Fibroblast of pulmonary artery (primary cell): ENCODE data around the gene DPEP1.
A peak's percentile ranks its signal among the peaks of the same experiment; 100 is the strongest.

Experiments
- DNase-seq: peaks from one replicate; pipeline ENCODE4 v3.0.0-alpha.2; 2010; ENCODE audit warnings: low read depth
- H3K4me3 ChIP-seq: replicated peaks from 2 replicates; pipeline ENCODE4 v1.5.1; 2011; ENCODE audit warnings: low read depth, mild to moderate bottlenecking, control low read depth, low read length, moderate library complexity
- TF ChIP-seq, protein P1 (sequence below): IDR thresholded peaks from 2 replicates; pipeline ENCODE4 v1.5.1; 2011; ENCODE audit warnings: mild to moderate bottlenecking, control low read depth, low read length, inconsistent platforms; ENCODE audit errors: missing control alignments

DPEP1 gene

DNA sequence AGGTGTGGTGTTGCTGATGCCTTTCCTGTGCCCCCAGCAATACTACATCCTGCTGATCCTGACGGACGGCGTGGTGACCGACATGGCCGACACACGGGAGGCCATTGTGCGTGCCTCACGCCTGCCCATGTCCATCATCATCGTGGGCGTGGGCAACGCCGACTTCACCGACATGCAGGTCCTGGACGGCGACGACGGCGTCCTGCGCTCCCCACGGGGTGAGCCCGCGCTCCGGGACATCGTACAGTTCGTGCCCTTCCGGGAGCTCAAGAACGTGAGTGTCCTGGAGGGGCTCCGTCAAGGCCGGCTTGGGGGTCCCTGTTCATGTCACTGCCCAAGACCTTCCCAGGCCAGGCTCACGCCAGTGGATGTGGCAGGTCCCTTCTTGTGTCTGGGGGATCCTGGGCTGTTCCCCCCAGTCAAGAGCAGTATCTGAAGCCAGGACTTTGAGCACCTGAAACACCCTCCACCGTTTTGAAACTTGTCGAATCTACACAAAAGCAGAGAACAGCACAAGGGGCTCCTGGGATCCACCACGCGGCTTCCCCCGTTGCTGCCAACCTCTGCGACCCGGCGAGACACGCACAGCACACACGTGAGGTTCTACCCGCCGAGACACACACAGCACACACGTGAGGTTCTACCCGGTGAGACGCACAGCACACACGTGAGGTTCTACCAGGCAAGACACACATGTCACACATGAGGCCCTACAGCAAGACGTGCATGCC is 17.9 kb upstream of the DPEP1 start:
- TF ChIP-seq, protein P1, sequence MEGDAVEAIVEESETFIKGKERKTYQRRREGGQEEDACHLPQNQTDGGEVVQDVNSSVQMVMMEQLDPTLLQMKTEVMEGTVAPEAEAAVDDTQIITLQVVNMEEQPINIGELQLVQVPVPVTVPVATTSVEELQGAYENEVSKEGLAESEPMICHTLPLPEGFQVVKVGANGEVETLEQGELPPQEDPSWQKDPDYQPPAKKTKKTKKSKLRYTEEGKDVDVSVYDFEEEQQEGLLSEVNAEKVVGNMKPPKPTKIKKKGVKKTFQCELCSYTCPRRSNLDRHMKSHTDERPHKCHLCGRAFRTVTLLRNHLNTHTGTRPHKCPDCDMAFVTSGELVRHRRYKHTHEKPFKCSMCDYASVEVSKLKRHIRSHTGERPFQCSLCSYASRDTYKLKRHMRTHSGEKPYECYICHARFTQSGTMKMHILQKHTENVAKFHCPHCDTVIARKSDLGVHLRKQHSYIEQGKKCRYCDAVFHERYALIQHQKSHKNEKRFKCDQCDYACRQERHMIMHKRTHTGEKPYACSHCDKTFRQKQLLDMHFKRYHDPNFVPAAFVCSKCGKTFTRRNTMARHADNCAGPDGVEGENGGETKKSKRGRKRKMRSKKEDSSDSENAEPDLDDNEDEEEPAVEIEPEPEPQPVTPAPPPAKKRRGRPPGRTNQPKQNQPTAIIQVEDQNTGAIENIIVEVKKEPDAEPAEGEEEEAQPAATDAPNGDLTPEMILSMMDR, result no peak
- no peak overlapping the region for H3K4me3 ChIP-seq

DNA sequence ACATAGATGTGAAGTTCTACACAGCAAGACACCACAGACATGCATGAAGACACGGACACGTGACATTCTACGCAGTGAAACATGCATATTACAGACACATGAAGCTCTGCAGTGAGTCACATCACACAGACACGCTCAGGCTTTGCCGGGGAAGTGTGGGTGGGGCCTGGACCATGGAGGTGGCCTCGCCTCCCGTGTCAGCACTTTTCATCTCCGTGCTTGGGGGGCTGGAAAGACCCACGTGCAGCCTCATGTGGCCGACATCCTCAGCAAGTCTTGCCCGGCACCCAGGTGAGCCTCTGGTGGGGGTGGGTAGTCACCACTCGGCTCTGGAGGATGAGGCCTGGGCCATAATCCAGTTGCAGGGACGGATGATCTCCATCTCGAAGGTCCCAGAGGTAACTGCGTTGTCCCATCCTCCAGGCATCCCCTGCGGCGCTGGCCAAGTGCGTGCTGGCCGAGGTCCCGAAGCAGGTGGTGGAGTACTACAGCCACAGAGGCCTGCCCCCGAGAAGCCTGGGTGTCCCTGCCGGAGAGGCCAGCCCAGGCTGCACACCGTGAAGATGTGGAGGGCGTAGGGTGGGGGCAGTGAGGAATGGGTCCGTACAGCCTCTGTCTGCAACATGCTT is 17.3 kb upstream of the DPEP1 start:
- DNase-seq, result no peak
- H3K4me3 ChIP-seq, result no peak overlapping the region
- TF ChIP-seq, protein P1, result no peak

More for the DNA sequence above, 17.9 kb upstream of the DPEP1 start:
- DNase-seq, result no peak

DNA sequence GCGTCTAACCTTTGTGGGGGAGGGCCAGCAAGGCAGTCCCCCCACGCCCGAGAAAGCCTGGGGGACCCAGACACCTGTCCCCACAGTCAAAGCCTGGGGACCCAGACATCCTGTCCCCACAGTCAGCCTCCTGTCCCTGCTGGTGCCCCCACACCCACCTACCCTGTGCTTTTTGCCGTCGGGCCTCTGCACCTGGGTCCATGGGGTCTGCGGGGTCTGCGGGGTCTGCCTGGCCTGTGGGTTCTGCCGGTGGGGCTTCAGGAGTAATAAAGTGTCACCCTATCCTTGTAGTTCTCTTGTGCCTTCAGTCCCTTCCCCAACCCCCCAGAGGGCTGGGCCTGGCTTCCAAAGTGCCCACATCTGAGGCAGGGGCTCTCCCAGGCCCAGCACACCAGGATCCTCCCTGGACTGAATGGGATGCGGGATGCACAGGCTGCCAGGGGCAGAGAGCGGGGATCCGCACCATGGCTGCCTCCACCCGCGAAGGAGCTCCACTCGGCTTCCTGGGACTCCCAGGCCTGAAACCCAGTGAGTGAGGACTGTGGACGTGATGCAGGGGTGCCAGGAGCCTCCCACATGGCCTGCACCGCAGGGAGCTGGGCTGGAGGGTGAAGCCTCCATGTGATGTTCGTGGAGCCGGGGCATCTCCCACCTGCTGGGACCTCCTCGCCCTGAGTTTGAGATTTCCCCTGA is 16.3 kb upstream of the DPEP1 start:
- H3K4me3 ChIP-seq, result no peak overlapping the region
- no peak for DNase-seq
- TF ChIP-seq, protein P1, result no peak

DNA sequence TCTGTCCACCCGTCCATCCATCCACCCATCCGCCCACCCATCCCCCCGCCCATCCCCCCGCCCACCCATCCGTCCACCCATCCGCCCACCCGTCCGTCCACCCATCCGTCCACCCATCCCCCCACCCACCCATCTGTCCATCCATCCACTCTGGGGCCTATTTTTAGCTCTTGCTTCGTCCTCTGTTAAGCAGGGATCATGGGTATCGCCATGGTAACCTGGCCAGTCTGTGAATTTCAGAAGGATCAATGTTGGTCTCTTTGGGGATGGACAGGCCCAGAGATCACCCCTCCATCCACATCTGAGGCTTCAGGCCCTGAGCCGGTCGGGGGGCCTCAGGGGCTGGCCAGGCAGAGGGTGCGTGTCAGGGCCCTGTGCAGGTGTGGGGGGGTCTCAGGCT is 15.2 kb upstream of the DPEP1 start:
- TF ChIP-seq, protein P1, result no peak
- DNase-seq, result peak; percentile 39
- H3K4me3 ChIP-seq, result no peak overlapping the region

GRCh38 chr16:89599451-89599858 is 14.0 kb upstream of the DPEP1 start:
- H3K4me3 ChIP-seq, result no peak overlapping the region
- DNase-seq, result no peak
- TF ChIP-seq, protein P1, result peak; percentile 28

DNA sequence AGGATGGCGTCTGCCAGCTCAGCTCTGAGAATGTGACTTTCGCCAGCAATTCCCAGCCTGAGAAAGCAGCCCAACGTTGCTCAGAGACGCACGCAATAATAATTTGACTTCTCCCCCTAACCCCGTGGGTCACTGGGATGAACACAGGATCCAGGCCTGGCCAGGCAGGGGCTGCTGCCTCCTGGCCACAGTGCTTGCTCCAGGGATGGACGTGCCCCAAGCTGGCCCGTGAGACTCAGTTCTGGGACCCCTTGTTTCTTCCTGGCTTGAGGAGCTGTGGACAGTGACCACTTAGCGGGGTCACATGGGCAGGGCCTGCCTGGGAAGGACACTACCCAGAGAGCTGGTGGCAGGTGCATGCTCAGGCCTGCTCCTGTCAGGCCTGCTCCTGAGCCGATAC is 13.5 kb upstream of the DPEP1 start:
- no peak for DNase-seq
- H3K4me3 ChIP-seq, result no peak overlapping the region
- TF ChIP-seq, protein P1, result no peak
